NCI-H345 (cell line): Measurements from ENCODE around the gene CUL9.

Experiments
- DNase-seq: peaks from one replicate; lab custom pipeline; 2025; lab: John Stamatoyannopoulos, UW

The CUL9 gene

DNA sequence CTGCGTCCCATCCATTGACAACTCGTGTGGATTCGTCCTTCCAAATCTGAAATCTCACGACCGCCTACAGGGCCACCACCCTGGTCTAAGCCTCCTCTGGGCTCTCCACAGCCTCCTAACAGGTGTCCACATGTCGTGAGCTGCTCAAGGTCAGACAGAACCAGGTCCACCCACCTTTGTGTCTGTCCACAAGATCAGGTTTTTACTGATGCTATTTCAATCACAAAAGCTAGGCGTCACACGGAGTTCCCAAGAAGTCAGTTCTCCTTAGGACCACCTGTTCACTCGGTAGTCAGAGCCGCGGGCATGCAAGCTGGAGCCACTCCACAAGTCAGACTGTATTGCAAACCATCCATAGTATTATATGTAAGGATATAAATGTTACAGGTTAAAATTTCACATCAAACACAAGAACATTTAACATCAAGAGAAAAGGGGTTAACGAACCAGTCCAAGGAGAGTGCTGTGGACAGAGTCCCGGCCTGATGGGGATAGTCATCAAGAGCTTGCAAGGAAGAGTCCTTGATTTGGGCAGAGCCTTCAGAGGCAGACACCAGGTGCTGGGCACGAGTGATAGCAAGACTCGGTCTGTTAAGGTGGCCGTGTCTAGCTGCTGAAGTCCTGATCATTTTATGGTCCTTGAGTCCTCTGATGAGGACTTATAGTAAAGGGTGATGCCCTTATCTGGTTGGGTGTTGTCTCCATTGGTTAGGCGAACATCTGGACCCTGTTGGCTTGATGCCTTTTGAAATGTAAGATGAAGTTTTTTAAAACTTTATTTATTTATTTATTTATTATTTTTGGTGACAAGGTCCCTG lies 48.0 kb downstream of the CUL9 start:
- no peak for DNase-seq

DNA sequence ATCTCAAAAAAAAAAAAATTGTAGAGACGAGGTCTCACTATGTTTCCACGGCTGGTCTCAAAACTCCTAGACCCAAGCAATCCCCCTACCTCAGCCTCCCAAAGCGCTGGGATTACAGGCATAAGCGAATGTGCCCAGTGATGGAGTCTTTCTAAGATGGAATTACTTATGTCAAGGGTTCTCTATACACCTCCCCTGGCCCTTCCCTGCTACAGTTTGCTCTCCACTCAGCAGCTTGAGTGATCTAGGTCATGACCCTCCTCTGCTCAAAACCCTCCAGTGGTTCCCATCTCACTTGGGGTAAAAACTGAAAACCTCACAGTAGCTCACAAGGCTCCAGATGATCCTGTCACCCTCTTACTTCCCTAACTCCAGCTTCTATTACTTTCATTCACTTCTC lies 49.1 kb downstream of the CUL9 start:
- DNase-seq = no peak

DNA sequence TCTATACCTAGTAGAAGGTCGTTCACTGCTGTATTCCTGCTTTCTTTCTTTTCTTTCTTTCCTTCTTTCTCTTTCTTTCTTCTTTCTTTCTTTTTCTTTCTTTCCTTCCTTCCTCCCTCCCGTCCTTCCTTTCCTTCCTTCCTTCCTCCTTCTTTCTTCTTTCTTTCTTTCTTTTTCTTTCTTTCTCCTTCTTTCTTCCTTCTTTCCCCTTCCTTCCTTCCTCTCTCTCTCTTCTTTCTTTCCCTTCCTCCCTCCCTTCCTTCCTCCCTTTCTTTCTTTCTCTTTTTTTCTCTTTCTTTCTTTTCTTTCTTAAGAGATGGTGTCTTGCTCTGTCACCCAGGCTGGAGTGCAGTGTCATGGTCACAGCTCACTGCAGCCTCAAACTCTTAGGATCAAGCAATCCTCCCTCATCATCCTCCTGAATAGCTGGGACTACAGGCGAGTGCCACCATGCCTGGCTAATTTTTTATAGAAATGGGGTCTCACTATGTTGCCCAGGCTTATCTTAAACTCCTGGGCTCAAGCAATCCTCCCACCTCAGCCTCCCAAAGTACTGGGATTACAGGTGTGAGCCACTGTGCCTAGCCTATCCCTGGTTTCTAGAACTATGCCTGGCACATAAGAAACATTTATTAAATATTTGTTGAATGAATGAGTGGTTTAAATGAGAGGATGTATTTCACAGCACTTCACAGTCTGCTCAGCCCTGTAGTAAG lies 49.9 kb downstream of the CUL9 start:
- DNase-seq = no peak

DNA sequence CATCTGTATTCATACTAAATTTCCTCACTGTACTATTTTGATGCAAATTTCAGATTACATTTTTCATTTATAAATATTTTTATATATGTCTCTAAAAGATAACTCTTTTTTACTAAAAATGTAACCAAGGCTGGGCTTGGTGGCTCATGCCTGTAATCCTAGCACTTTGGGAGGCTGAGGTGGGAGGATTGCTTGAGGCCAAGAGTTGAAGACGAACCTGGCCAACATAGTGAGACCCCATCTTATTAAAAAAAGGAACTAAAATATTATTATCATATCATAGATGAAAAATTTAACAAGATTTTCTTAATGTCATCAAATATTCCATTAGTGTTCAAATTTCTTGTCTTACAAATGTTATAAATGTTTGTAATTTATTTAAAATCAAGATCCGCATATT lies 53.8 kb downstream of the CUL9 start:
- no peak for DNase-seq

DNA sequence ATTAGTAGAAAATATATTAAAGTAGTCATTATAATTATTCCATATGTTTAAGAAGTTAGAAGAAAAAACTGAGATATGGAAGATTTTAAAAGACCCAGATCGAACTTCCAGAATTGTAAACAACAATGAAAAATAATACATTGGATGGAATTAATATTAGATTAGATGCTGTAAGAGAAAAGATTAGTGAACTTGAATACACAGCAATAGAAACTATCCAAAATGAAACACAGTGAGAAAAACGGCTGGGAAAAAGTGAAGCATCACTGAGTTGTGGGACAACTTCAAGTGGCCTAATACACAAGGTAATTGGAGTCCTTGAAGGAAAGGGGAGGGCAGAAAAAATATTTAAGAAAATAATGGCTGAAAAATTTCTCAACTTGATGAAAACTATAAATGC lies 57.1 kb downstream of the CUL9 start:
- DNase-seq = no peak

DNA sequence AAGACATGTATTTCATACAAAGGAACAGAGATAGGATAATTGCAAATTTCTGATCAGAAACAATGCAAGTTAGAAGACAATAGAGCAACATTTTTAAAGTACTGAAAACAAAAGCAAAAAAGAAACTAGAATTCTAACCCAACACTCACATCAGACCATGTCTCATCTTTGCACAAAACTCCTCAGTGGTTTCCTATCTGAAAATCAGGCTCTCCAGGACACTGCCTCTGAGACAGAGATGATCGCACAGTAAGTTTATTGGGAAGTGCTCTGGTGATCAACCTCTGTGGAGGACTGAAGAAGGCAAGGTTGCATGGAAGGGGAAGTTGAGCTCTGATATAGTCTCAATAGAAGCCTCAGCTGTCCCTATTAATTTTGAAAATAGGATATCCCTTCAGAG lies 59.0 kb downstream of the CUL9 start:
- DNase-seq = no peak

DNA sequence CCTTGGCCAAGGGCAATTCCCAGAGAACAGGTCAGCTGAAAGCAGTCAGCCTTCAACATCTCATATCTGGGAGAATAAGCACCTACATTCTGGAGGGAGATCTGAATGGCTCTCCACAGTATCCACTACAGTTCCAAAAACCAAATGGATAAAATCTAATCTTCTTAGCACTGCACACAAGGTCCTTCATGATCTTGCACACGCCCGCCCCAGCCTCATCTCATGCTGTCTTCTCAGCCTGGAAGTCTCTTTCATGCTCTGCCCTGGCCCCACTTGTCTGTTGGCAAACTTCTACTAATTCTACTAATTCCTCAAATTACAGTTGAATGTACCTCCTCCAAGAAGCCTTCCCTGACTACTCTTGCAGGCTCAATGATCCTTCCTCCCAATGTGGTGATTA lies 59.5 kb downstream of the CUL9 start:
- no peak for DNase-seq

DNA sequence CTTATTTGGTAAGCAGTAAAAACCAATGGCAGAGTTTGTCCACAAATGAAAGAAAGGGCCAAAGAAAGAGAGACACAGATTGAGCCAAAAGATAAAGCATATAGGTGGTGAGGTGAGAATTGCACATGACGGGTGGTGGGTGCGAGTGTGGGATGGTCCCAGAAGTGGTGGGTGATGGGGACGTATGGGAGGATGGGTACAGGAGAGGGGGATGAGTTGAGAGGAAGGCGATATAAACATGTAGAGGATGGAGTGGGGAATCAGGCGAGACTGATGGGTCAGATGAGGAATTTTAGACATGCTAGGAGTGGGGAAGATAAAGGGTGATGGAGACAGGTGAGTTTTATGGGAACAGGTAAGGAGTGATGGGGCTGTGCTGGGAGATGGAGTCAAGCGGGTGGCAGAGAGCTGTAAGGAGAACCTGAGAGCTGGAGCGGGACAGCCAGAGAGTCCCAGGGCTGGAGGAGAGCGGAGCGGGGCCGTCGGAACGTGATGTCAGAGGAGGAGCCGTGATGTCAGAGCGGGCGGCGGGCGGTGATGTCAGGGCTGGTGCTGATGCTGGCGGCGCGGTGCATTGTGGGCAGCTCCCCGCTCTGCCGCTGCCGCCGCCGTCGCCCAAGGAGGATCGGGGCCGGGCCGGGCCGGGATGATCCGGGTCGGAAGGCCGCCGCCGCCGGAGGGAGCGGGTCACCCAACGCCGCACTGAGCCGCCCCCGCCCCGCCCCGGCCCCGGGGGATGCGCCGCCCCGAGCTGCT lies 61.1 kb downstream of the CUL9 start, which contains the start of gene TTBK1:
TSS of gene TTBK1 (plus strand) at position 574 of the 756 bp plus-strand sequence. CDS start 3,180 bp downstream, outside the sequence.
- peak; percentile 71 for DNase-seq

DNA sequence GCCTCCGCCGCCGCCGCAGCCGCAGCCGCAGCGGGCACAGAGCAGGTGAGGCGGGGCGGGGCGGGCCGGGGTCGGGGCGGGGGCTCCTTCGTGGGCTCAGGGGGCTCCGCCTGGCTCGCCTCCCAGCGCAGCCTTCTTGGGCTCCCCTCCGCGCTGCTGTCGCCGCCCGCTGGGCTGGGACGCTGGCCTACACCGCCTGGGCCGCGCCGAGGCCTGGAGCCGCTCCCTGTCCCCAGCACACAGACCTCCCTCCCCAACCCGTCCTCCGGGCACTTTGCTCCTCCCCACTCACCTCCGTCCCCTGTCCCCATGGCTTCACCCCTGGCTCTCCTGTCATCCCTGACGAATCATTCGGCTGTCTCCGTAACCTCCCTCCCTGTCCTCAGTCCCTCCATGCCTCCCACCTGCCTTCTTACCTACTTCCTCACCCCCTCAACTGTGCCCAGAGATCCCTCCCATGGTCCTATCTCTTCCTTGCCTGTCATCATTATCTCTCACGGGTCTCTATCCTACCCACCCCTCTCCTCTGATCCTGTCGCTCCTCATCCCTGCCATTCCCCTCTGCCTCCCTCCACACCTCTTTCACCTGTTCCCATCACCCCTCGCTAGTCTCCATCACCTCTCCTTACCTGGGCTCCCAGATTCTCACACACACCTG lies 61.8 kb downstream of the CUL9 start:
- DNase-seq = peak; percentile 19

DNA sequence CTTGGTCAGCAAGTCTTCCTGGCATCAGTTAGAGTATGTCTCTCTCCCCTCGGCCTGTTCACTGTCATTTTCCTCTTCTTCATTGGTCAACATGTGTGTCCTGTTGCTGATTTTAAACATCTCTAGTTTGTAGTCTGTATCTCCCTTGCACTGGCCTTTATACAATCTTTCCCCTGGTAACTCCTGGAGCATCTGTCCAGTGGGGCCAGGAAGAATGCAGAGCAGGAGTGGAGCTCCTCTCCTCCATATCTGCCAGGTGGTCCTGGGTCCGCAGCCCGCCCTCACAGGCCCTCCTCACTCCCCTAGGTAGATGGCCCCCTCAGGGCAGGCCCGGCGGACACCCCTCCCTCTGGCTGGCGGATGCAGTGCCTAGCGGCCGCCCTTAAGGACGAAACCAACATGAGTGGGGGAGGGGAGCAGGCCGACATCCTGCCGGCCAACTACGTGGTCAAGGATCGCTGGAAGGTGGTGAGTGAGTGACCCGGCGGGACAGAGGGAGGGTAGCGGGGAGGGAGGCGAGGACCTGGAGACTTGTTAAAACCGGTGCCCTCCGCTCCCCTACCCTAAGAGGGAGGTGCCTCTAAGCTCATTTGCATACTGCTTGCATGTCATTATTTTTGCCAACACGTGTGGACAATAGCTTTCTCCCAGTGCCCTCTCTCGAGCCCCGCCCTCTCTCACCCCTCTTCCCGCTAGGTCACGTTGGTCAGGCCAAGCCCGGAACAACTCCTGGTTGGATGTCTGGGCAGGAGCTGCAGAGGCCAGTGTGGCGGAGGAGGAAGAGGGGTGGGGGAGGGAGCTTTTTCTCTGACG lies 64.5 kb downstream of the CUL9 start:
- no peak for DNase-seq

DNA sequence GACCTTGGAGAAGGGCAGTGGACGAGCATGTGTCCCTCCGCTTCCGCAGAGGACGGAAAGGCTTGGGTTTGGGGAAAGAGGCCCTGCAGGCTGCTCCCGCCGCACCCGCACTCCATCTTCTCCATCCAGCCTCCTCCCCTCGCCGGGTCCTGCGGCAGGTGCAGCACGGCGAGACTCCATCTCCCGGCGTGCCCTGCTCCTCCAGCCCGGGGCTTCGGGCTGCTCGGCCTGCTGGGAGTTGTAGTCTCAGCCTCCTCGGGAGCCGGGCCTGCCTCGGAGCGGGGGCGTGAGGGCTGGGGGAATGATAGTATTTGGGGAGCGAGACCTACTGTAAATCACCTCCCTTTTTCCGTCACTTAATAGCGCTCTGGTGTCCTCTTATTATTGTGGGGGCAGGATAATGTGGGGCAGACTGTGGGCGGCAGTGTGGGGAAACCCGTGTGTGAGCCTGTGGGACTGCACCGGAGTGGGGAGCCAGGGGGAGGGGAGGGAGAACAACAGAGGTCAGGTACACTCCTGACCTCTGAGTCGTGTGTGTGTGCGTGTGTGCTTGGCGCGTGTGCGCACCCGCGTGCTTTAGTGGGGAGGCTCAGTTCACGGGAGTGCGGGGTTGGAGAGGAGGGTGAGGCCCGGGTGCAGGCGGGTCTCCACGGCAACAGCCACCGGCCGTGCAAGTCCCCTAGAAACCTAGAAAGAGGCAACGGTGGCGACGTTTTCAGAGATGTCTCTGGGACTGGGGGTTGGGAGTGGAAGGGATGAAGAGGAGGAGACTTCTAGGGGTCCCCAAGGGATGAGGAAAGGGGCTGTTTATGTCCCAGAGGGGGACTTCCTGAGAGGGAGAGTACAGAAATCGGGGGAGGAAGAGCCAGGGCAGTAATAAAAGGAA lies 65.4 kb downstream of the CUL9 start:
- peak; percentile 87 for DNase-seq

DNA sequence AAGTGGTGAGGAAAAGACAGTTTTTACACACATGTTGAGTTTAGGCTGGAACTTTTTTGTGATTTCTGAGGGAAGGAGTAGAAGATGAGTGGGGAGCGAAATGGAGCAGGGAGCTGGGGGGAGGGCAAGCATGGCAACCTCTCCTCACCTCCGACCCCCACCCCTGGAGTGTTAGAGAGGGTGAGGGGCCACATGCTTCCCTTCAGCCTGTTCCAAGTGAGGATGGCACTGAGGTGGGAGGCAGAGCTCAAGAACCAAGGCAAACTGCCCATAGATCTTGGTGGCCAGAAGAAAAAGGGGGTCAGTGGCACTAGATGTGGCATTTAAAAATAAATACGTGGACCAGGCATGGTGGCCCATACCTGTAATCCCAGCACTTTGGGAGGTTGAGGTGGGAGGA lies 66.1 kb downstream of the CUL9 start:
- DNase-seq = no peak

DNA sequence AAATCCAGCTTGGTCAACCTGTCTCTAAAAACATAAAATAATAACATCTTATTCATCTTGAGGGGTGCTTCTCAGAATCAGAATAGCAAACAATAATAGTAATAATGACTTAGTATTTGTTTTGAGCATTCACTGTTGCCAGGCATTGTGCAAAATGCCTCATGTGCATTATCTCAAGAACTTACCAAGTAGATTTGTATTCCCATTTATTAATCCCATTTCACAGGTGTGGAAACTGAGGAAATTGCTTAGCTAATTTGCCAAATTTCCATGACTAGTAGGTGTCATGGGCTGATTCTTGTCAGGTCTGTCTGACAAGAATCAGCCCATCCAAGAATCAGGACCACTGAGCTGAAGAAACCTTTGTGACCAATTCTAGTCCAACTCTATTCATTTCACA lies 66.8 kb downstream of the CUL9 start:
- DNase-seq = no peak

DNA sequence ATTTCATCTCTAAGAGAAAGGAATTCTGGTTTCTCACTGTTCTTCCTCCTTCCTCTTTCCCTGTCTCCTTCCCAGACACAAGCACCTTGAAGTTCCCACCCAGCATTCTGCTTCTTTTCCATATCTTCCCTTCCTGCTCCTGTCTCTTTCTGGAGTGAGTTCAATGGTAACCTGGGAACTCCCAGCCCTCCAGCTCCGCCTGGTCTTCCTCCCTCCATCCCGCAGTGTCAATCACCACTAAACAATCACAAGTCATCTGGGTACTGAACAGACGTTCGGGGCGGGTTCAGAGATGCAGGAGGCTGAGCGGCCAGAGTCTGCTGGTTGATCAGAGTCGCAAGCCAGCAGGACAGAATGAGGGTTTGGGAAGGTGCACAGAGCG lies 69.0 kb downstream of the CUL9 start:
- no peak for DNase-seq

DNA sequence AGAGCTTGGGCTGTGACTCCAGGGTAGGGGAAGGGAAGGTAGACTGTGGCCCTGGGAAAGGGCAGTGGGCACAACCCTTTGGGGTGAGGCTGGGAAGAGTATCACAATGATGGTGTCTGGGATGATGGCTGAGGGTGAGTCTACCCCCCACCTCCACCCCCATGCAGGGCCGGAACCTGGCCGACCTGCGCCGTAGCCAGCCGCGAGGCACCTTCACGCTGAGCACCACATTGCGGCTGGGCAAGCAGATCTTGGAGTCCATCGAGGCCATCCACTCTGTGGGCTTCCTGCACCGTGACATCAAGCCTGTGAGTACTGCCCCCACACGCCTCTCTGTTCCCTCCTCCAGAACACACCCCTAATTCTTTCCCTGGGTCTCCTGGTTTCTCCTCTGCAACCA lies 71.4 kb downstream of the CUL9 start:
- no peak for DNase-seq

DNA sequence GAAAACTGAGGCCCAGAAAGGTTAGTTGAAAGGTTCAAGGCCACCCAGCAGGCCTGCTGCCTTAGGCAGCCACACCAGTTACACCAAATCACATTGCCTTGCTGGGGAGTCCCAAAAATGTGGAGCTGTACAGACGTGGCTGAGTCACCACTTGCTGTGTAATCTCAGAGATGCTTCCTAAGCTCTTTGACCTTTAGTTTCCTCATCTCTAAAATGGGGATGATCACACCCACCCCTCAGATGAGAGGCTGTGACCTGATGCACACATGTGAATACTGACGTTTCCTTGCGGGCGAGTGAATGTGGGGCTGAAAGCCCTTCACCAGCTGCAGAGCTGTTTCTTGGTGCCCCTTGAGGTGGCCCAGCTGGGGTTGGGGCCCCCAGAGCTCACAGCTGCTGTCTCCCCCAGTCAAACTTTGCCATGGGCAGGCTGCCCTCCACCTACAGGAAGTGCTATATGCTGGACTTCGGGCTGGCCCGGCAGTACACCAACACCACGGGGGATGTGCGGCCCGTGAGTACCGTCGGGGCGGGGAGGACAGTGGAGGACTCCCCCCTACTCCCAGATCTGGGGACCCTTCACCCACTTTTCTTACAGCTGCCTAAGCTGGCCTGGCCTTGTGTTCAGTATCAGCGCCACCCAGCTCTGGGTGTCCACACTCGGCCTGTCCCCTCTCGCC lies 72.3 kb downstream of the CUL9 start:
- DNase-seq = no peak

DNA sequence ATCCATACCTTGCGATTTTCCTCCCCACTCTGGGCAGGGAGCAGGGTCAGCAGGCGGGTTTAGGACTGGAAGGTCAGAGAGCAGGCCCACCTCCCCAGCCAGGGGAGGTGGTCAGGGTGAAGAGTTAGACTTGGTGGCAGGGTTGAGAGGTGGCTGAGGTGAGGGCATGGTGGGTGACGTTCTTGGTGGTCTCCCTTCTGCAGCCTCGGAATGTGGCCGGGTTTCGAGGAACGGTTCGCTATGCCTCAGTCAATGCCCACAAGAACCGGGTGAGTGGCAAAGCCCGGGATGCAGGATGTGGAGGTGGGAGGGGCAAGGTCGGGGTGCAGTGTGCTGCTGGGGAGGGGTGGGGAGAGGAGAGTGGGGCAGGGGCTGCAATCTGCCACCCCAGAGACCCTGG lies 72.8 kb downstream of the CUL9 start:
- no peak for DNase-seq

DNA sequence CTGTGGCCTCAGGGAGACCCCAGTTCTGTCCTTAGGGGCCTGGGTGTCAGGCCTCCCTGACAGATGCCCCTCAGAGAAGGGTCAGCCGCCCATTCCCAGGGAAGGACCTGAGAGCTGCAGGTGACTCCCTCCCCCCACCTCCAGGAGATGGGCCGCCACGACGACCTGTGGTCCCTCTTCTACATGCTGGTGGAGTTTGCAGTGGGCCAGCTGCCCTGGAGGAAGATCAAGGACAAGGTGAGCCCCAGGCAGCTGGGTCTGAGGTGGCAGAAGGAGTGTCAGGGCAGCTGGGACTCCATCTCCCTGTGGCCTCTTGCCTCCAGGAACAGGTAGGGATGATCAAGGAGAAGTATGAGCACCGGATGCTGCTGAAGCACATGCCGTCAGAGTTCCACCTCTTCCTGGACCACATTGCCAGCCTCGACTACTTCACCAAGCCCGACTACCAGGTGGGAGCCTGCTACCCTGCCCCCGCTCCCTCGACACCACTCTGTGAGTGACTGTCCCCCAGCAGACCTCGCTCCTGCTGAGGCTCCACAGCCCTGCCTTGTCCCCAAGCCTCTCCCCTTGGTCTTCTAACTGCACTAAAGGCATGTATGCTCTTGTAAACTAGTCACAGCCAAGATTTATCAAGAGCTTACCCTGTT lies 73.5 kb downstream of the CUL9 start:
- DNase-seq = no peak

DNA sequence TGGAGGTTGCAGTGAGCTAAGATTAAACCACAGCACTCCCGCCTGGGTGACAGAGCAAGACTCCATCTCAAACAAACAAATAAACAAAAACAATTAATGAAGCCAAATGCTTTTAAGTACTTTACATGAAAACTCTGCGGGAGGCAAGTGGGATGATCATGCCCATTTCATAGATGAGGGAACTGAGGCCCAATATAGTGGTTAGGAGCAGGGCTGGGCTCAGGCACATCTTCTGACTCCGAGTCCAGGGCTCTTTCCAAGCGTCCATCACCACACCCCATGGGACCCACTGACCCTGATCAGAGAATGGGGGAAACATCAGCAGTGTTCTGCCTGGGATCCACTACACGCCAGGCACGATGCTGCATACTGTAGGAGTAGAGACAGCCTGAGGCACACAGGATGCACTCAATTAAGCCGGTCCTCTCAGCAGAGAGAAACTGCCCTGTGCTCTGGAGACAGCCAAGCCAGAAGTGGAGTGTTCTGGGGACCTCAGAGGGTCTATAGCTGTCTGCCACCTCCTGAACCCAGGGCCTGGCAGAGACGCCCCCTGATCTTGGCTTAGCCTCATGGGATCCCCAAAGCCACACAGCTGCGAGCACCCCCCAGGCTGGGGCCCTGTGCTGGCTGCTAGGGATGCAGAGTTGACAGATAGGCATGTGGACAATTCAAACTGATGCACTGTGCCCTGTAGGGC lies 74.8 kb downstream of the CUL9 start:
- no peak for DNase-seq
